HG03196 (cell line): ENCODE data around the gene APPBP2.
"Not testable (repeated sequence)": the region's sequence is repeated elsewhere in the genome, so short reads cannot be mapped to it uniquely, and the experiment has no call there.

Experiments used
- ATAC-seq: cut with Tn5 transposase; IDR thresholded peaks from one replicate; pipeline ENCODE4 v1.9.1; 2021; ENCODE audit not compliant: unreplicated experiment

The APPBP2 gene

DNA sequence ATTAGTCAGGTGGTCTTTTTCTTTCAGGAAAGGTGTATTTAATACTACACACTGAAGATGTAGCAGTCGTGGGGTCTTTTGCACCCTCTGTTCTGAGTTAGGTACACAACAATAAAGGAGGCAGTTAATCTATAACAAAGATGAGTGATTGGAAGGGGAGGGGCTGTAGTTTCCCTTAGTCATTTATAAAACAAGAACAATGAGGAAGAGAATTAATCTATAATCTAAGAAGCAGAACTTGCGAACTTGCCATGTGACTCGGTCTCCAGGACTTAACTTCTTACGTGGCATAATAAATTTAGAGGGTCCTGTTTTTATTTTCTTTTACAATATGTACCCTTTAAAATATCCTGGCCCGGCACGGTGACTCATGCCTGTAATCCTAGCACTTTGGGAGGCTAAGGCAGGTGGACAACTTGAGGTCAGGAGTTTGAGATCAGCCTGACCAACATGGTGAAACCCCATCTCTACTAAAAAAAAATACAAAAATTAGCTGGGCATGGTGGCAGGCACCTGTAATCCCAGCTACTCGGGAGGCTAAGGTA lies 8.6 kb upstream of the APPBP2 start:
- ATAC-seq, result no peak

GRCh38 chr17:60534010-60534555 lies 8.0 kb upstream of the APPBP2 start:
- ATAC-seq, result no peak

GRCh38 chr17:60529806-60530205 lies 3.8 kb upstream of the APPBP2 start:
- ATAC-seq, result no peak

GRCh38 chr17:60528828-60529227 lies 2.8 kb upstream of the APPBP2 start:
- no peak for ATAC-seq

- ATAC-seq, result no peak
Observed at GRCh38 chr17:60527701-60528100, 1.7 kb upstream of the APPBP2 start.

- ATAC-seq, result no peak
Observed at GRCh38 chr17:60526726-60527125, 684 bp upstream of the APPBP2 start.

GRCh38 chr17:60525328-60525684 lies 736 bp downstream of the APPBP2 start:
- ATAC-seq, result peak; percentile 19

DNA sequence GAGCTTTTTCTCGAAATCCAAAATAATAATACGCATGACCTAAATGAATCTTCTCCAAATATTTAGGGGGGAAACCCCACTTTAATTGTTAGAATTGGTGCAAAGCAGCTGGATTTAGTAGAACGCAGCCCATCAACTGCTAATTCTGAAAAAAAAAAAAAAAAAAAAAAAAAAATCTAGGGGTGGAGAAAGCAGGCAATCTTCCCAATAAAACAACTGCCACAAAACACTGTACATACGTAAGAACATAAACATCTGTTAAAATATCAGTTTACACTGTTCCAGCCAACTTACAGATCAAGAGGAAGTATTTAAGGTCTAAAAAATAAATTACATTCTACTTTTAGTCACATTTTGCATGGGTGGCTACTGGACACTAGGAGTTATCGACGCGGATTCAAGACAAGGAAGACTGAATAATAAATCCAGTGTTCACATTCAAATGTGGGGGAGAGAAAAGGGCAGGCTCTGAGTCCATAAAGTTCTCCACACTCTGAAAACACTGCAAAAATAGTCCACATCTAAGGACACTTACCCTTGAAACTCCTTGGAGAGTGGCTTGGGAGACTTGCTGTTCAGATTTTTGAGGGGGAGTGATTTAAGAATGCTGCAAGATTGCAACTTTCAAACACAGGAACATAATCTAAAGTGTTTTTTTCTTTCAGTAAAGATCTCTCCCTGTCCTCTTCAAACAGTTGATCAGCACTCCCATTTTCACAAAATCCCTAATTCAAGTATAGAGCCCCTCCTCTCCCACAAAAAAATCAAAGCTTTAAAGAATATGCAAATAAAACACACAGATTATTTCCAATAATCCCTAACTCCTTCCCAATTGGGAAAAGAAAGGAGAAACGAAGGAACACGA lies 1.3 kb downstream of the APPBP2 start:
- ATAC-seq, result no peak

DNA sequence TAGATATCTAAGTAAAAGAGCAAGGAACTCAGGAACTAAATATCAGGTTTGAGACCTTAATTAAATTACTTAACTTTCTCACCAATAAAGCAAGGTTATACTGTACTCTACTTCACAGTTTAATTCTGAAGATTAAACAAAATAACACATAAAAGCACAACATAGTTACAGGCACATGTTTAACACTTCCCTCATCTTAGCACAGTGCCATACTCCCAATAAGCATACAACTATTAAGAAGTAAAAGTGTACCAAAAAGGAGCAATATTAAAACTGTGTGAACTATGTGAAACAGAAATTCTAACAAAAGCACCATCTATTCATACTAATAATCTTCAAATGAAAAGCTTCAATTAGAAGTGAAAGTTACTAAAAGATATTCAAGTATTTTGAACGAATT lies 2.2 kb downstream of the APPBP2 start:
- no peak for ATAC-seq

DNA sequence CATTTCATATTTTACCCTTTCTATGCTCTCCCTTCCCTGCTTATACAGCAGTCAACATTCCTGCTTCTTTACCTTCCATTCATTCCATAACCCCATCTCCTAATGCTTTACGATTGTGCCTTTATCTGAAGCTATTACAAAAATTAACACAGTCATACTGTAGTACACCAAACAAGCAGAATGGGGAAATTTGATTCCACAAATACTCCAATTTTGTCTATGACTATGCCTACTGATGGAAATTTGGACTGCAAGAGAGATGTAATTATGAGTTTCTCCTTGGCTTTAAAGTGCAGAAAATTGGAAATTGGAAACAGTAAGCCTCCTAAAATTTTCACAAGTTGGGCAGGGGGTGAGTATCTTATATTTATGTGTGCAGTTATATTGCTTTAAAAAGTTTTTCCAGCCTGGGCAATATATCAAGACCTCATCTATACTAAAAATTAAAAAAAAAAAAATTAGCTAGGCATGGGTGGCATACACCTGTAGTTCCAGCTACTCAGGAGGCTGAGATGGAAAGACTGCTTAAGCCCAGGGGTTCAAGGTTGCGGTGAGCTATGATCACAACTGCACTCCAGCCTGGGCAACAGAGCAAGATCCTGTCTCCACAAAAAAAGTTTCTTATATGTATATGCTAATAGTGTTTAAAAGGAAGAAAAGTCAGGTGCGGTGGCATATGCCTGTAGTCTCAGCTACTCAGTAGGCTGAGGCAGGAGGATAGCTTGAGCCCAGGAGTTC lies 3.0 kb downstream of the APPBP2 start:
- no peak for ATAC-seq

GRCh38 chr17:60519795-60520194 lies 6.2 kb downstream of the APPBP2 start:
- ATAC-seq, result no peak

DNA sequence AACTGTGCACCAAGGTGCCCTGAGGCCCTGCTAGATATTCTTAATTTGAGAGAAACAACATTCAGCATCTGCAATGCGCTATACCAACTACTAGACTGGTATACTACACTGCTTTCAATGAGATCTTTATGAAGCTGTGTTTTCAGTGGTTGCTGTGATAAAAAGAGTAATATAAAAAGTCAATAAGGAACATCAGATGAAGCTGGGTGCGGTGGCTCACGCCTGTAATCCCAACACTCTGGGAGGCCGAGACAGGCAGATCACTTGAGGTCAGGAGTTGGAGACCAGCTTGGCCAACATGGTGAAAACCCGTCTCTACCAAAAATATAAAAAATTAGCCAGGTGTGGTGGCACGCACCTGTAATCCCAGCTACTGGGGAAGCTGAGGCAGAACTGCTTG lies 10.4 kb downstream of the APPBP2 start:
- not testable (repeated sequence) for ATAC-seq

DNA sequence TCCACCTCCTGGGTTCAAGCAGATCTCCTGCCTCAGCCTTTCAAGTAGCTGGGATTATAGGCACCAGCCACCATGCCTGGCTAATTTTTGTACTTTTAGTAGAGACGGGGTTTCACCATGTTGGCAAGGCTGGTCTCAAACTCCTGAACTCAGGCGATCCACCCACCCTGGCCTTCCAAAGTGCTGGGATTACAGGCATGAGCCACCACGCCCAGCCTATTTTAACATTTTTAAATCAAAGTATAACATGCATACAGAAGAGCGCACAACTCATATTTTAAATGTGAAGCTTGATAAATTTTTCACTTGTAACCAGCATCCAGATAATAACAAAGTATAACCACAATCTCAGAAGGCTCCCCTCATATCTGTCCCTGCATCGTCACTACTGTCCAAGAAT lies 10.8 kb downstream of the APPBP2 start:
- not testable (repeated sequence) for ATAC-seq

- ATAC-seq, result no peak
Observed at GRCh38 chr17:60514500-60514899, 11.5 kb downstream of the APPBP2 start.

- no peak for ATAC-seq
Observed at GRCh38 chr17:60514053-60514452, 12.0 kb downstream of the APPBP2 start.

DNA sequence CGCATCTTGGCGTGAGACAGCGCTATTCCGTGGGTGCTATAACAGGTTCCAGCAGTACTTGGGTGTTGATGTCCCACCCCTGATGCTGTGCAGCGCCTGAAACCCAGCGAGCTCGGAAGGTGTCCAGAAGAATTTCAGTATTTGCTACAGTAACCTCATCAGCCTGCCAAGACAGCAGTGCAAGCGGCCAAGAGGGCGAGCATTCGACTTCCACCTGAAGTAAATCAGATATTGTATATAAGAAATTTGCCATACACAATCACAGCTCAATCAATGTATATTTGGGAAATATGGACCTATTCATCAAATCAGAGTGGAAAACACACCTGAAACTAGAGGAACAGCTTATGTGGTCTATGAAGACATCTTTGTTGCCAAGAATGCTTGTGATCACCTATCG lies 13.0 kb downstream of the APPBP2 start:
- no peak for ATAC-seq

DNA sequence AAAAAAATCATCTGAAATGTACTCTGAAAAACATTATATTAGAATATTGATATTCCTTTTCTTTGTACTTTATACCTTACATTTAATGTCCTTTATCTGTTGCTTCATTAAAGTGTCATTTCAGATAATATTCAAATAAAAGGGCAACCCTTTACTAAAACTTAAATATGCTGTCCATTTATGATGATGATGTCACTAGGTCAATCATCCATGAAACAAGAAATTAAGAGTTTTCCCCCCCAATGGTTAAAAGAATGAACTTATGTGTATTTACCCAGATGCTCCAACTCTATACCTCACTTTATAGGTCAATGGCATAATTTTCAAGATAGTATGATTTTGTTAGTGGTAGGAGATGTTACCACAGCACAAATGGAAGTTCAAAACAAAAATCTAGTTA lies 15.3 kb downstream of the APPBP2 start:
- ATAC-seq, result no peak

DNA sequence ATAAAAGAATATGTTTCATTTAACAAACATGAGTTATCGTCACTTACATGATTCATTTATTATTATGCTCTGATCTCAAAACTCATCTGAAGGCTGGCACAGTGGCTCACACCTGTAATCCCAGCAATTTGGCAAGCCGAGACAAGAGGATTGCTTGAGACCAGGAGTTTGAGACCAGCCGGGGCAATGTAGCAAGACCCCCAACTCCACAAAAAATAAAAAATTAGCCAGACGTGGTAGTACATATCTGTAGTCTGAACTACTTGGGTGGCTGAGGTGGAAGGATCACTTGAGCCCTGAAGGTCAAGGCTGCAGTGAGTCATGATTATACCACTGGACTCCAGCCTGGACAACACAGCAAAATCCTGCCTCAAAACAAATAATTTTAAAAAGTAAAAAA lies 16.0 kb downstream of the APPBP2 start:
- no peak for ATAC-seq

GRCh38 chr17:60508384-60508980 lies 17.6 kb downstream of the APPBP2 start:
- no peak for ATAC-seq

DNA sequence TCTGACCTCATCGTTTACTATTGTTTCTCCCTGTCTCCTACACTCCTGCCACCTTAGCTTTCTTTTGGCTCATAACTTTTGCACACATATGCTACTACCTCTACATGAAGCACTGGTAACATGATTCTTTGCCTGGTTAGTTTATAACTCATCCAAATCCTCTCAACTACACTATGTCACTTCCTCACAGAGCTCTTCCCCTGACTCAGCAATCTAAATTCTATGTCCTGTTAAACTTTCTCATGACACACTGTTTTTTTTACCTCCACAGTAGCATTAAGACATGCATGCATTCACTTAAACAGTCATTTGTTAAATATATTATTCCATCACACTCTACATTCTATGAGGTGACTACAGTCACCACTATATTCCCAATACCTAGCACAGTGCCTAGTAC lies 19.7 kb downstream of the APPBP2 start:
- no peak for ATAC-seq

GRCh38 chr17:60502145-60502544 lies 23.9 kb downstream of the APPBP2 start:
- no peak for ATAC-seq
